GM18867 (cell line): ENCODE results near the gene SLX9.
"Not testable (repeated sequence)": the region's sequence is repeated elsewhere in the genome, so short reads cannot be mapped to it uniquely, and the experiment has no call there.

Experiments
- ATAC-seq: cut with Tn5 transposase; IDR thresholded peaks from one replicate; pipeline ENCODE4 v1.9.1; 2021; ENCODE audit warnings: mild to moderate bottlenecking, moderate library complexity; ENCODE audit not compliant: unreplicated experiment

SLX9 gene

DNA sequence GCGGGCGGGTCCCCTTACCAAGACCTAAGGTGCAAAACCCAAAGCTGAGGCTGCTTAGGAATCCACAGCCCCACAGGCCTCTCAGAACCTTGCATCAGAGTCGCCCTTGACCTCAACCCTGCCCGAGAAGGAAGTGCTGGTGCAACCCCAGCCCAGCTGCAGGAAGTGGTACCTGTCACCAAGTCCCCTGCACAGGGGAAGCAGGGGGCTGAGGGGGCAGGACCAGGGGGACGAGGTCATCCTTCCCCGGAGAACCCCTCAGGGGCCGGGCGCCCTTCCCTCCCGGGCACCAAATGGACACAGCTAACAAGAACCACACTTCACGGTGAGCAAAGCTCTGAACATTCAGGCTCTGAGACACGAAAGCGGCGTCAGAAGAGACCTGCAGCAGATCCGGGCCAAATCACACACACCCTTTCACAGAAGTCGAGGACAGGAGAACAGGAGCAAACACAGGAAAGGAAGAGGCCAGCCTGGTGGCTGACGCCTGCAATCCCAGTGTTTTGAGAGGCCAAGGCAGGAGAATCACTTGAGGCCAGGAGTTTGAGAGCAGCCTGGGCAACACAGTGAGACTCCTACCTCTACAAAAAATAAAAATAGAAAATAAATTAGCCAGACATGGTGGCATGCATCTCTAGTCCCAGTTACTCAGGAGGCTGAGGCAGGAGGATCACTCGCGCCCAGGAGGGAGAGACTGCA lies 25.5 kb upstream of the SLX9 start:
- ATAC-seq: peak; percentile 59

DNA sequence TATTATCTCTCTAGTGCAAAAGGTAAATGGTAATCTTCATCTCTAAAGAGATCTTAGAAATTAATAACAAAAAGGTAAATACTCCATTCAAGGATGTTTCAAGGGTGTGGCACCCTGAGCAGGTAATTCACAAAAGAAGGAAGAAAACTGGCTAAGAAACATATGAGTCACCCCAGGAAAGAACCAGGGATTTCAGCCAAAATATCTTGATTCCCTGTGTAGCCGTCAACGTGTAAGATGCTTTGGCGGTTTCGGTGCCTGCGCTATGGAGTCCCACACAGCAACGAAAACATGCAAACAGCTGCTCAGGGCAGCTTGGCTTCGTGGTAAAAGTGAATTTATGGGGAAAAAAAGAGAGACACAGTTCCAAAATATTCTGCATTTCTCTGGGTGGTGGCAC lies 22.9 kb upstream of the SLX9 start:
- no peak for ATAC-seq

DNA sequence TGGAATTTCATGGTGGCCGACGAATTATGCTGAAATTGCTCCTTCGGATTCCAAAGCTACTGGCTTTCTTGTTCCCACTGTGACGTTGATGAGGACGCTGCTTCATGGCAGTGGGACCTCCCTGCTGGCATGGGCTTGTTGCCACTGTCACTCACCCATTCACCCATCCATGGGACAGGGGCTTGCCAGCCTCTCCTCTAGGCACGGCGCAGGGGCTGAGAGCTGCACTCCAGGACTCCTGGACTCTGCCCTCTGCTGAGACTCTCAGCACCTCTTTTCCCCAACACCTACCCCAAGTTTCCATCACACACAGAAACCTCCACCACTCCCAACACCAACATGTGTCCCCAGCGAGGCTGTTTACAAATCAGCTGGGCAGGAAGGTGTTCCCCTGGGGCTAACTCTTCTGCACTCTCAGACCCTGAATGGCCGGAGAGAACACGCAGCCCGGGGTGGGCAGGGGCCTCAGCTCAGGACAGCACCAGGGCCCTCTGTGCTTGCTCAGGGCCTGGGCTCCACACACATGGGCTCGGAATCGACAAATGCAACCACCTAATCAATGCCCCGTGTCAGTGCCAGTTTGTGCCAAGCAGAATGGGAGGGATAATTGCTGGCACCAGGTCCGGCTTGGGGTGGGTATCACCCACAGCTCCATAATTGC lies 22.3 kb upstream of the SLX9 start:
- ATAC-seq: no peak

DNA sequence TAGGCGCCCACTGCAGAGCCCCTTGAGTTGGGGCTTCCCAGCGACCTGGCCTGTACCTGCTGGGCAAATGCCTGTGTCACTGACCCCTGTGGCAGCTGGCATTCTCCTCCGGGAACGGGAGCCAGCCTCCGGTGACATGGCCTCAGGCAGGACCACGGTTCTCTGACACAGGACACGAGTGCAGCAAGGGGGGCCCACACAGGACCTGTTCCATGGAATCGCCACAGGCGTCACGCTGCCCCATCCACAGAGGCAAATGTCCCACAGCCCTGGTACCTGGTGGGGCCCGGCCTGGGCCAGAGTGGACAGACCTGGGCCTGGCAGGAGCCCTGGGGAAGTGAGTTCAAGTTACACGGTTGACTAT lies 21.7 kb upstream of the SLX9 start:
- no peak for ATAC-seq

DNA sequence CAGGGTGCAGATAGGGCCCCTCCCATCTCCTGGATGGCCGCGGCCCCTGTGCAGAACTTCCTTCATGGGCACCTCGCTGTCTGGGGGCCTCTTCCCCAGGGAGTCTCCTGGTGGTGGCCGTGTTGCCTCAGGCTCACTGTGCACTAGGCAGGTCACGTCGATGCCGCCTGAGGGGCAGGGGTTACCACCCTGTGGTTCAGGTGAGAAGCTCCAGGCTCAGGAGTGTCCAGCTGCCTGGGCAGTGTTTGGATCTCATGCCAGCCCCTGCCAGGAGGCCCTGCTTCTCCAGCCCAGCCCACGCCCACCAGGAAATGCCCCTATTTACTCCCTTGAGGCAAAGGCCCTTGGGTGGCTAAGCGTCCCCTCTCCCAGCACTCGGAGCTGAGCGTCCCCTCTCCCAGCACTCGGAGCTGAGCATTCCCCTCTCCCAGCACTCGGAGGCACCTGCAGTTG lies 21.2 kb upstream of the SLX9 start:
- ATAC-seq: no peak

DNA sequence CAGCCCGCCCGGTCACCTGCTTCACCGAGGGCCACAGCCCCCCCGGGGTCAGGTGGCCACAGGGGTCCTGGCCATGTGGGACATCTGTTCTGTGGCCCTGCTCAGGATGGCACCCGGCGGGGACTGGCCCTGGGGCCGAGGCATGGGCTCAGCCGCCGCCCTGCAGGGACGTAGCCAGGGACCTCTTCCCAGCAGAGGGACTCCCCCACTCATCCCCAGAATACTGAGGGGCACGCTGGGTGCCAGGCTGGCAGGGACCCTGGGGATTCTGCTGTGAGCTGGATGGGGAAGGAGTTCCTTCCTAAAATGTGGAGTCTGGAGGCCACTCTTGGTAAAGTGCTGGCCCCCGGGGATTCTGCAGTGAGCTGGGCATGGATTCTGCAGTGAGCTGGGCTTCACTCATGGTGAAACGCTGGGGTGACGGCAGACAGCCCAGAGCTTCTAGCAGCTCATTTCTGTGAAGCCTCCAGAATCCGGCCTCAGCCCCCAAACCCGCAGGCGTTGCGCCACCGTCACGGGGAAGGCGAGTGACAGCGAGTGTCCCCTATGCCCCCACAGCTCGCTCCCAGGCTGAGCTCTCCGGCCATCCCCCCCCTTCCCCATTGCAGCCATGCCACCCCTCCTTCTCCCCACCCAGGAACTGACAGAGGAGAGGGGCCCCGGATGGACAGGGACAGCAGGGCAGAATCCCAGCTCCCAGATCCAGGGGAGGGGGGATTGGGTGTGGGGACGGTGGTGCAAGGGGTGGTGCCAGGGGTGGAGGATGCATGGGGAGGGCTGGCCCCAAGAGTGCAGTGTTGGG lies 20.5 kb upstream of the SLX9 start:
- no peak for ATAC-seq

DNA sequence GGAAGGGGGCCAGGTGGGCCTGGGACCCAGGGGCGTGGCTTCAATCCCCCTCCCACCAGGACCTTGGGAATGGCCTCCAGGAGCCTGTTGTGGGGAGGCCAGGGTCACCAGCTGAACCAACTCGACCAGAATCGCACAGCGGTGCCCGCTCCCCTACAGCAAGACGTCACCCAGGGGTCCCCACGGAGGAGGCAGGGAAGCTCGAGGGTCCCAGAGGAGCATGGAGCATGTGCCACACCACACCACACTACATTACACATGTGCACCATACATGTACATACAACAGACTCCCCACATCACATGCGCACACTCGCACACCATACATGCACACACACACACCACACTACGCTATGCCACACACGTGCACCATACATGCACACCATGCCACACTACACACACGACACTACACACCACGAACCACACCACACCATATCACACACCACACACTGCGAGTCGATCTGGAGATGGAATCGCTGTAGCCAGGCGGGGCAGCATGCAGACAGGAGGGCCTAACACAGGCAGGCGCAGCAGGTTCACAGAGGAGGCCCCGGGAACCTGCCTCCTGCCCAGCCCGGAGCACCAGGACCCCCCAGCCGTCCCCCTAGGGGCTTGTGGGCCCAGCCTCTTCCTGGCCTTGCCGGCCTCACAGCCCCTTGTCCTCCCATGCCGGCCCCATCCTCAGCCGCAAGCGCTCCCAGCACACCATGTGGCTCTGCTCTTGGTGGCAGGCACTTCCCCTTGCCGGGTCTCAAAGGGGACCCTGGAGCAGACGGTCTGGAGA lies 19.7 kb upstream of the SLX9 start:
- ATAC-seq: no peak

DNA sequence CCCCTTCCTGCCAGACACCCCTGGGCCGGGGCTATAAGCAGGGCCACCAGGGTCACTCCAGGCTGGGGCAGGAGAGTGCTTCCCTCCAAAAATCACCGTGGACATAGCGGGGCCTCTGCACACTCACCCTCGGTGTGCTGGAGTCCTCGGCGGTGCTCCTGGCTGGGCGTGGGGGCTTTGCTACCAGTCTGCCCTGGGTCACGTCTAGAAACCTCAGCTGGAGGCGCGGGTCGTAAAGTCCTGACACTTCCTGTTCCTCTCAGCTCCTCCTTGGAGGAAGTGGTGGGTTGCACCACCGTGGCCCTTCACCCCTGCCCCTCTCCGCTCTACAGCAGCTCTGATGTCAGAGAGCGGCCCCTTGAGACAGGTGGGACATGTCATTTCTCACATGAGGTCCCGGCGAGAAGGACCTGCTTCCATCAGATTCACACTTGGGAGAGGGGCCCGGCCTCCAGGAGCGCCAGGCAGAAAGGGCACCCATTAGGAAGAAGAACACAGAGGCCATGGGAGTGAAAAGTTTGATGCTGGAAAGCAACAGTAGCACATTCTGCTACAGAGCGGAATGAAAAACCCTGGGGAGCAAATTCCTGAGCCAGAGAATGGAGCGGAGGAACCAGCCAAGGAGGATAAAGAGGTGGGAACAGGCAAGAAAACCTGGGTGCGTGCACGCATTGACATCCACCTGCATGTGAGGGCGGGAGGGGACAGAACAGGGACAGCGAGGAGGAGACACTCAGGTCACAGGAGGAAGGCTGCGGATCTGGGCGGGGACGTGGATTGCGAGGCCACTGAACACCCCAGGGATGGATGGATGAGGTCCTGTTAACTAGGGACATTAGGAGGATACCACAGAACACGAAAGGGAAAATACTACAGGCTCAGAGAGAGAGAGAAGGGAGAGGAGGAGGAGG lies 18.9 kb upstream of the SLX9 start, which contains the start of gene ITGB2:
TSS of gene ITGB2 (minus strand) at position 206 of the 911 bp plus-strand sequence. CDS start 10,117 bp downstream, outside the sequence.
- no peak for ATAC-seq

DNA sequence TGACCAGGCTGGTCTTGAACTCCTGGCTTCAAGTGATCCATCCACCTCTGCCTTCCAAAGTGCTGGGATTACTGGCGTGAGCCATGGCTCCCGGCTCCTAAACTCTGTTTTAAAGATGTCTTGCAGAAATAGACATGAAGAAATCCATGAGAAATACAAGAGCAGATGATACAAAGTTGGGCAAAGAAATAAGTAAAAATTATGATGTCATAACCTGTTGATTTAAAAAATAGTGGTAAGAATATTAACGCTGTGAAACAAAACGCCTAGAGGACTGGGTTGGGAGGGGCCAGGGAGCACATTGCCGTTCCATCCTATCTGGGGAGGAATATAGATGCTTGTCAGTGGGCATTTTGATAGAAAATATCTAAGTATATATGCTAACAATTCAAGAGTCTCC lies 17.9 kb upstream of the SLX9 start:
- no peak for ATAC-seq

DNA sequence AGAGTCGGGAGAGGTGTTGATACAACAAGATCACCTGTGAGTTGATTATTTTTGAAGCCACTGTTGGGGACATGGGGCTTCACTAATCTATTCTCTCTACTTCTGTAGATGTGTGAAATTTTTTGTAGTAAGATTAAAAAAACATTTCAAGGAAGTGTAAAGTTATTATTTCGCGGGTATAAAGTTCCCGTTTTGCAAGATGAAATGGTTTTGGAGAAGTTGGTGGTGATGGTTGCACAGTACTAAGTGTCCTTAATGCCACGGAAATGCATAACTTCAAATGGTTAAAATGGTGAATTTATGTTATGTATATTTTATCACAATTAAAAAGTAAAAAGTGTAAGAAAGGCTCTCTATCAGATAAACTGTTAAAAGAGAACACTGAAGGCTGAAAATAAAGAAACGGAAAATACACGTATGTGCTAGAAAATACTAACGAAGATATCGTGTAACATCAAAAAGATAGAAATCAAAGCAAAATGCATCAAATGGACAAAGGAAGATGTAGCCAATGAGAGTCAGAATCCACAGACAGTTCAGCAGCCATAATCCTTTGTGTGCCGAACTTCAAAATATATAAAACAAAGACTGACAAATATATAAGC lies 16.2 kb upstream of the SLX9 start:
- no peak for ATAC-seq

DNA sequence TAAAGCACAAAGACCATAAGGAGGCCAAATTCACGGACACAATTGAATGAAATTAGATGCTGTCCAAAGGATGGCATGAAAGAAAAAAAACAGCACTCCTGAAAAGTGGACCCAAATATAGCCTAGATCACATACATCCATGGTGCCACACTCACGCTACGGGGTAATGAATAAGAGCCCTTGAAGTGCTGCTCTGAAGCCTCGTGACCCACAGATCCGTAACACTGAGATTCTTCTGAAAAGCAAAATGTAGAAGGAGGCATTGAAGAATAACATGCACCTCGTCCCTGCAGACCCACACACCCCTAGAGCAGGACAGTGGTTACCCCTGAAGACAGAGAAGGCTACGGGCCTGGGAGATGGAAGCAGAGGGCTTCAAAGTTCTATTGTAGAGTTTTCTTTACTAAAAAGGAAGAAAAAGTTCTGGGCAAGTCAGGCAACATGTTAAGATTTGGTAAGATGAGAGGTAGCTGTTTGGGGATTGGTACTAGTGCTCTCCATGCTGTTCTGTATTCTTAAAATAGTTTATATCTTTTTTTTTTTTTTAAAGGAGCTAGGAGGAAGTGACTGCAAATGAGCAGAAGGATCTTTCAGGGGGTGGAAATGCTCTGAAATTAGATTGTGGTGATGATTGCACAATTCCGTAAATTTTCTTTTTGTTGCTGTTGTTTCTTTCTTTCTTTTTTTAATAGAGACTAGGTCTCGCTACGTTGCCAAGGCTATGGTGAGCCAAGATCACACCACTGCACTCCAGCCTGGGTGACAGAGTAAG lies 15.0 kb upstream of the SLX9 start:
- ATAC-seq: no peak

DNA sequence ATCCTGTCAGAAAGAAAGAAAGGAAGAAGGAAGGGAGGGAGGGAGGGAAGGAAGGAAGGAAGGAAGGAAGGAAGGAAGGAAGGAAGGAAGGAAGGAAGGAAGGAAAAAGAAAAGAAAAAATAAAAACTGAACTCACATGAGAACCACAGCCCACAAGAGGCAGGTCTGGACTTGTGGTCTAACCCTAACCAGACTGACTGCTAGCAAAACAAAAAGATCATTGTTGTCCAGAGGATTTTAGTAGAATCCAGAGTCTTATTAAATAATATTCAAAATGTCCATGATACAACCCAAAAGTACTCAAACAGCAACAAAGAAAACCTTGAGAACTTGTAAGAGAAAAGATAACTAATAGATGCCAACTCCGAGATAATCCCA lies 14.5 kb upstream of the SLX9 start:
- ATAC-seq: no peak

DNA sequence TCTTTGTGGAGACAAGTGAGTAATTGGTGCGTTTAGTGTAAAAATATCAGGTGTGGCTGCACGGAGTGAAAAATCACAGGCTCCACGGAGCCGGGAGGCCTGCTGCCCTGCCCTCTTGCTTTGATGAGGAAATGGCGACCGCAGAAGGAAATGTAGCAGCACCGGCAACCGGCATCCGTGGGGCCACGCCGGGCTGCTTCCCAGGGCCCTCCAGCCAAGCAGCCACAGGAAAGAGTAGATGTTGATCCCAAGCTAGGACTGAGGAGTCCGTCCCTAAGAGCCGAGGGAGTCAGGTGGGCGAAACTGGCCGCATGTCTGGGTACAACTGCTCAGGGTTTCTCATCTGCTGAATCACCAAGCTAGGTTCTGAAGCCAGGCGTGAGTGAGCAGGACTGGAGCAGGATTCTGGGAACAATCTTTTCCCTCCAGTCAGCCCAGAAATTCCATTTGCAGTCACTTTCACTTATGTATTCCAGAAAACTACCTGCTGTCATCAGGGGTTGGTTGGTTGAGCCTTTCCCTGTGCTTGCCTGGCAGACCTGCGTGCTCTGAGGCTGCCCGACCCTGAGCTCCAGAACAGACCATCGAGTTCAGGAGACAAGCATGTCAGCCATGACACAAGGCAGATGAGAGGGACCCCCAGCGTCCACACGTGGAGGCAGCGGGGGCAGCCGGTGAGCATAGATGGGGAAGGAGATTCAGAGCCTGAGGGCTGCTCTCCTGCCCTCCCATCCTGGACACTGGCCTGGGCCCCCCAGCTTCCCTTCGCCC lies 13.3 kb upstream of the SLX9 start:
- ATAC-seq: no peak

DNA sequence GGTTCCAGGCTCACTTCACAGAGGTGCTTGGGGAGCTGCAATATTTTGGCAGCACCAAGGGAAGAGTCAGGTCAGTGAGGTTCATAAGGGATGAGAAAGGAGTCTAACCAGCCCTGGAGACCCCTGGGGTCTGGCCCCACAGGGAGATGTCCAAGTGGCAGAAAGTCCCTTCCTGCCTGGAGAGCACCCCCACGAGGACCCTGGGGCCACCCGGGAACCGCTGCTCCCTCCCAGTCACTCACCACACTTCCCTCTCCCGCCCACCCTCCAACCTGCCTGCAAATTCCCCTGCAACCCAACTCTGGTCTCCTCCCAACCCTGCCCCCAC lies 12.6 kb upstream of the SLX9 start:
- no peak for ATAC-seq

DNA sequence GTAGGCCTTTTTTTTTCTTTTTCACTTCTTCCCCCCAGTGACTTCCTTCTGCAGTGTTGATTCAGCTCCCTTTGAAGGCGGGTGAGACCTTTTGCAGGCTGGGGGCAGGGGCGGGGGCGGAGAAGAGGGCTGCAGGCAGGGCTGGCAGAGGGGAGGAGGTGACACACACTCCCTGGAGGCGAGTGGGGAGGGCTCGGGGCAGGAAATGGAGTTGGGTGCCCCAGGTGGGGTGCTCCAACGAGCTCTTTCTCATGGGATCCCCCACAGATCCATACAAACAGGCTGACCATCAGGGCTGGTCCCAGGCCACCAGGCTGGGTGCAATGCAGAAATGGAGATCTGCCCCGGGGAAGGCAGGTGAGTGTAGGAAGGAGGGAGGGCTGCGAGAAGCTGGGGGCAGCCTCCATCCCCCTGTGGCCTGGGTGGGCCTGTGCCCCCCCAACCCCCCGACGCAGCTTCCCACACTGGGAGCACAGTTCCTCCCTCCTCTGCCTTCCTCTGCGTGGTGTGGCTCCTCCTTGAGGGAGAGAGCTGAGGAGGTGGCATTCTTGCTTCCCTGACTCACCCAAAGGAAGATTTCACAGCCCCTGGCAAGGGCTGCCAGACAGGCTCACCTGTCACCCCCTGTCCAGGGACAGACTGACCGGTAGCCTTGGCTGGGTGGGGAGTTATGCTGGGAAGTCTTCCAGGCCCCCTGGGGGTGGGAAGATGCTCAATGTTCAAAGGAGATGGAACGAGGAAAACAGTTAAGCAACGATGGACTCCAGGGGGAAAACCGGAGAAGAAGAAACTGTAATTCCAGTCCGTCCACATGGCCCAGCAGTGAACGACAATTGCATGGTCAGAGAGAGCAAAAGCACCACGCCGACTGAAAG lies 12.0 kb upstream of the SLX9 start:
- ATAC-seq: no peak

DNA sequence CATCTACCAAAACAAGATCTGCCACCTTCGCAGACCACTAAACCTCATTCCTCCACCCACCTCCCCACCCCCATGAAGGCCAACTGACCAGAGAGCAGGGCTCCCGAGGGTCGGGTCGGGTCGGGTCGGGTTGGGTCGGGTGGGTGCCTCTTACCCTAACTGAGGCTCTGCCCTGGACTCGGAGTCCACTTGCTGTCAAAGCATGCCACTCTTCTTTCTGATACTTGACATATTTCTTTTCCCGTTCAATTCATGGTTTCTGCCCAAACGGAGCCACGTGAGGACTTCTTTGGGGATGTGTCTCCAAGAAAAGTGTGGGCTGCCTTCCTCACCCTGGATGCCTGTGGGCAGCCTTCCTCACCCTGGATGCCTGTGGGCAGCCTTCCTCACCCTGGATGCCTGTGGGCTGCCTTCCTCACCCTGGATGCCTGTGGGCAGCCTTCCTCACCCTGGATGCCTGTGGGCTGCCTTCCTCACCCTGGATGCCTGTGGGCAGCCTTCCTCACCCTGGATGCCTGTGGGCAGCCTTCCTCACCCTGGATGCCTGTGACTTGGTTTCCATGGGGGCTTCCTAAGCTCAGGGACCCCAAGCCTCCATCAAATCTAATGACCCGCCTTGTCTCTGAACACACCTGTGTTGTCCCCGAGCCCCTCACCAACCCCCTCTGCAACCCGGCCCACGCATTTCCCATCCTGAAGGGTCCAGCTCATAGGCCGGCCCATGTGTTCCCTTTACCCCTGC lies 11.2 kb upstream of the SLX9 start:
- not testable (repeated sequence) for ATAC-seq
